SIG-M5 treated with dmso at 0.1 percent for 504 hours (cell line): ENCODE data around the gene ZNF460.

ENCODE experiments used
- DNase-seq: peaks from one replicate; lab custom pipeline; 2025; ENCODE audit not compliant: unreplicated experiment; lab: John Stamatoyannopoulos, UW

The ZNF460 gene

GRCh38 chr19:57338877-57339276 lies 58.6 kb downstream of the ZNF460 start:
- no peak for DNase-seq

DNA sequence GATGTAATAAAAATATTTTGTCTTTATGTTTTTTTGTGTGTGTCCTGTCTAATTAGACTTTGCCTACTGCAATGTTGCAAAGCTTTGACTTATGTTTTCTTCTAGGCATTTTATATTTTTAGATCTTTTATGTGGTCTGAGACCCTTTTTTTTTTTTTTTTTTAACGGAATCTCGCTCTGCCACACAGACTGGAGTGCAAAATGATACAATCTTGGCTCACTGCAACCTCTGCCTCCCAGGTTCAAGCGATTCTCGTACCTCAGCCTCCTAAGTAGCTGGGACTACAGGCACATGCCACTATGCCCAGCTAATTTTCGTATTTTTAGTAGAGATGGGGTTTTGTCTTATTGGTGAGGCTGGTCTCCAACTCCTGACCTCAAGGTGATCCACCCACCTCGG lies 62.3 kb downstream of the ZNF460 start:
- no peak for DNase-seq
